Dermis microvascular lymphatic vessel endothelial cell (primary cell): Measurements from ENCODE around the gene SLFN12. TPM values are rescaled to one million over a fixed set of nuclear protein-coding genes. Genes with fewer than 3 reads are reported as not detected.

Experiments used
- total RNA-seq: library from RNA; depleted of rRNA; stranded (reverse); fragments of >200 nt; gene quantifications from 2 replicates; pipeline ENCODE4 v1.2.1, GENCODE V29; 2014

Gene SLFN12
- total RNA-seq, 1 donor from 2014 or later: 36.1 TPM

Other genes with a start within 250 kb of the SLFN12 start
- not detected in 2 replicates for gene SLC35G3, start 238.1 kb downstream of the SLFN12 start, total RNA-seq
- 21.2 and 35.9 TPM in 2 replicates for gene SLFN5, start 189.4 kb downstream of the SLFN12 start, total RNA-seq
- 54.1 and 55.7 TPM in 2 replicates for gene SLFN11, start 58.9 kb downstream of the SLFN12 start, total RNA-seq
- 2.7 and 3.2 TPM in 2 replicates for gene SLFN13, start 16.3 kb upstream of the SLFN12 start, total RNA-seq
- gene SLFN12L, start 105.2 kb upstream of the SLFN12 start, total RNA-seq: under 0.01 TPM in 2 replicates
- under 0.01 TPM in 1 of 2 replicates, not detected in the other for gene SLFN14, start 128.3 kb upstream of the SLFN12 start, total RNA-seq
- 2.6 and 2.8 TPM in 2 replicates for gene PEX12, start 146.1 kb upstream of the SLFN12 start, total RNA-seq
- gene AP2B1, start 154.8 kb upstream of the SLFN12 start, total RNA-seq: 79.5 and 115 TPM in 2 replicates